Activated CD4-positive, alpha-beta T cell treated with anti-CD3 and anti-CD28 coated beads, Interleukin-2, Interleukin-4, amounts not matched to agents 100 ng/mL and 50 ng/mL, durations not matched to agents 16 hours and 8 hours (primary cell): Measurements from ENCODE around the gene ARHGEF4.

ENCODE experiments used
- DNase-seq: peaks from one replicate; pipeline ENCODE4 v3.0.0-alpha.2; 2020; ENCODE audit warnings: low spot score

The ARHGEF4 gene

GRCh38 chr2:131022731-131023130 lies 186.0 kb downstream of the ARHGEF4 start:
- DNase-seq: no peak

- DNase-seq: no peak
Measured at GRCh38 chr2:131023758-131024157, 187.0 kb downstream of the ARHGEF4 start.

DNA sequence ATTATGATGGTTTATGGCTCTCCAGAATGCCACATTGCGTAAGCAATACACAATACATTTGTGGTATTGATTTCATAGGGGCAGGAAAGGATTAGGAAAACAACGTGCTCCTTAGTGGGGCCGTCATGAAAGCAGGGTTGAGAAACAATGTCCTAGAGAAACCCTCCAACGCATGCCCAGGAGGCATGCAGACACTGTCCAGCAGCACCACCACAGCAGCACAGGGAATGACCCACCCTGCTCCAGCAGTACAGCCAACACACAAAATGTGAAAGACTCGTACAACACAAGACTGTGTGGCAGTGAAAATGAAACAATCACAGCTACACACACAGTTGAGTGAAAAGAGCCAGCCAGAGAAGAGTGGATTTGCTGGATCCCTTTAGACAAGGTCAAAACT lies 190.2 kb downstream of the ARHGEF4 start:
- no peak for DNase-seq

DNA sequence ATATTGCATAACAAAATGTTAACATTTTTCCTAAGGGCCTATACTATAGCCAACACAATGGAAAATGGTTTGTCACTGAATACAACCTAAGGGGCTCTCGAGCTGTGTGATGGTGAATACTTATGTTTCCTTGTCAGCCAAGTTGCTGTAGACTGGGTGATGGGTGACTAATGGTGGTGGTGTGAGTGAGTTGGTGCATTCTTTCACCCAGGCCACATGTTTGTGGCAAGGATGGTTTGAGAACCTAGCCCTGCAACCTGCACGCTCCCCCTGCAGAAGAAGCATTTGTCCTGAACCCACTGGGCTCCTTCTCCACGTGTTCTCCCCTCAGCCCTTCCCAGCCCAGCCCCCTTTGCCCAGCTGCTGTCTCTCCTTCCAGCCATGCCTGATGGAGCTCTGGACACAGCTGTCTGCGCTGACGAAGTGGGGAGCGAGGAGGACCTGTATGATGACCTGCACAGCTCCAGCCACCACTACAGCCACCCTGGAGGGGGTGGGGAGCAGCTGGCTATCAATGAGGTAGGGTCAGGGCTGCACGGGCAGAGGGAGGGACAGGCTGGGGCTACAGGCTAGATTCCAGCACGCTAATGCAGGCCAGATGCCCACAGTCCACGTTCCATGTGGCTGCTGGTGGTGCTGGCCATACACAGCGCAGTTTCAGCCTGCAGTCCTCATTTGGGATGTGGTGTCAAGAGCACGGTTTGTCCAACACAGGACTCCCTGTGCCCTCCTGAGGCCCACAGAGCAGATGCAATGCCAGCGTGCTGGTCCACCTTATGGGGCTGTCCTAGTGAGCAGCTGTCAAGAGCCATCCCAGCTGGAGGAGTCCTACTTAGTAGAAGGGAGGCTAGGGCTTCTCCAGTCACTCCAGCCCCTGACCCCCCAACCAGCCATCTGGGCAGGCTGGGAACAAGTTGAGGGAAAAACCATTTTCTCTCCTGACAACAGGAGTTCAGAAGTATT lies 191.1 kb downstream of the ARHGEF4 start:
- no peak for DNase-seq

DNA sequence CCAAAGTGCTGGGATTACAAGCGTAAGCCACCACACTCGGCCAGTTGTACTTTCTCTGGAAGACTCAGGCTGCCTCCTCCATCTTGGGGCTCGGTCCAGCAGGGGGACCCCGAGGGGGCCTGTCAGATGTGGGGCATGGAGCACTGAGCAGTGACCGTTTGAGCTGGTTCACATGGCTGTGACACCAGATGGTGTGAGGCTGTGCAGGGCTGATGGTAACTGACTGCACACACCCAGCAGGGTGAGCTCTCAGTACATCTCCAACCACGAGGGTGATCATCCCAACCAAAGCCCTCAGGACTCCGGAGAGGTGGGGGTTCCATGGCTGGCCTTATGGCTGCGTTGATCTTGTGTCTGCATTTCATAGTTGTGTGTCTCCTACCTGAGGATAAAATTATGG lies 193.1 kb downstream of the ARHGEF4 start:
- DNase-seq: no peak

GRCh38 chr2:131030478-131030971 lies 193.8 kb downstream of the ARHGEF4 start:
- no peak for DNase-seq

- DNase-seq: no peak
Measured at GRCh38 chr2:131031431-131031841, 194.7 kb downstream of the ARHGEF4 start.

- no peak for DNase-seq
Measured at GRCh38 chr2:131031875-131032274, 195.2 kb downstream of the ARHGEF4 start.

DNA sequence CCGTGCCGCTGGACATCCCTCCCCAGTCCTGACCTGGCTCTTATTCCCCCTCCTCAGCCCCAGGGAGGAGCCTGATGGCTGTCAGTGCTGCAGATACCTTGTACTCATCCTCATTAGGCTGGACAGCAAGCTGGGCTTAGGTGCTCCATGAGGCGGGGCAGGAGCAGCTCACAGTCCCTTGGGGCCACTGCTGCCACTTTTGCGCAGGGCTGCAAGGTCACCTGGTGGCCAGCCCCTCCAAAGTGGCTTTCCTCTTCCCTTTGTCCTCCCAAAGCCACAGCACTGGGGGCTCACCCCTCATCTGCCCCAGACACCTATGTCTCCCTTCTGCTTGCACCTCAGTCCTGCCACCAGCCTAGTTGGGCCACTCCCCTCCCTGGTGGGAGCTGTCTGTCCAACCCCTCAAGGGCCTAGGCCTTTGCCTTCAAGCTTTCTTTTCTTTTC lies 195.7 kb downstream of the ARHGEF4 start:
- DNase-seq: no peak

- no peak for DNase-seq
Measured at GRCh38 chr2:131033786-131034121, 197.0 kb downstream of the ARHGEF4 start.

DNA sequence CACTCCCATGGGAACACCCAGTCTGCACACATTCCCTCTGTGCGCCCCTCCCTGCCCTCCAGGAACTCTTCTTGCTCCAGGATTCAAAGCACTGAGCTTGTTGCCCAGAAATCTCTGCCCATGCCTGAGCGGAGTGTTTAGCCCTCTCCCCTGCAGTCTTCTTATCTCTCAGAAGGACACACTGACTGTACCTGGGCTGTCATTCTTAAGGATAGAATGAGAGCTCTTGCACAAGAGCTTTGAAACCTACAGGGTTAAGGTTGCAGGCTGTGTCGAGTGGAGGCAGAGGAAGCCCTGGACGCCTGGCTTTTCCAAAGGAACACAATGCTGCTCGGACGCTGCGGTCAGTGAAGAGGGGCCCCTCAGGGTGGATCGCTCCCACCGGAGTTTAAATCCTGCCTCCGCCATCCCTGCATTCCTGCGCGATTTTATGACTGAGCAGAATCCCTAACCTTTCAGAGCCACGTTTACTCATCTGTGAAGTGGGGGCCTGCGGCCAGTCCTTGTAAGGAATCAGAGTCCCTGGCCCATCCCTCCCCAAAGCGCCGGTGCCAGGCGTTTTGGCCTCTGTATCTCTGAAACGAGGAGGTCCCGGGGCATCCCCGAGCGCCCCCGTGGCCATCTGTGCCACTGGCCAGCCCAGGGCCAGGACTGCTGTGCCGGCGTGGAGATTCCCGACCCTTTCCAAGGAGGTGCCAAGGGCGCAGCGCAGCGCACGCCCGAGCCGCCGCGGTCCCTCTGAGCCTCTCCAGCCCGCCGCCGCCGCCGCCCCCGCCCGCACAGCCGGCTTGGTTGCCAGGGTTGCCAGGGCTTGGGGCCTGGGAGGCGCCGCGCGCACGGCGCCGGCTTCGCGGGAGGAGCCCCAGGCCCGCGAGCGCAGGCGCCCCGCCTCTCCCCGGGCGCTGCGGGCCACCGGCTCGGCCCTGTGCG lies 197.7 kb downstream of the ARHGEF4 start:
- no peak for DNase-seq

- DNase-seq: no peak
Measured at GRCh38 chr2:131035112-131035825, 198.6 kb downstream of the ARHGEF4 start.

- DNase-seq: no peak
Measured at GRCh38 chr2:131035826-131036231, 199.1 kb downstream of the ARHGEF4 start.

GRCh38 chr2:131036269-131036668 lies 199.6 kb downstream of the ARHGEF4 start:
- no peak for DNase-seq

- no peak for DNase-seq
Measured at GRCh38 chr2:131036696-131037397, 200.1 kb downstream of the ARHGEF4 start.

GRCh38 chr2:131037398-131038257 lies 200.9 kb downstream of the ARHGEF4 start:
- DNase-seq: no peak

DNA sequence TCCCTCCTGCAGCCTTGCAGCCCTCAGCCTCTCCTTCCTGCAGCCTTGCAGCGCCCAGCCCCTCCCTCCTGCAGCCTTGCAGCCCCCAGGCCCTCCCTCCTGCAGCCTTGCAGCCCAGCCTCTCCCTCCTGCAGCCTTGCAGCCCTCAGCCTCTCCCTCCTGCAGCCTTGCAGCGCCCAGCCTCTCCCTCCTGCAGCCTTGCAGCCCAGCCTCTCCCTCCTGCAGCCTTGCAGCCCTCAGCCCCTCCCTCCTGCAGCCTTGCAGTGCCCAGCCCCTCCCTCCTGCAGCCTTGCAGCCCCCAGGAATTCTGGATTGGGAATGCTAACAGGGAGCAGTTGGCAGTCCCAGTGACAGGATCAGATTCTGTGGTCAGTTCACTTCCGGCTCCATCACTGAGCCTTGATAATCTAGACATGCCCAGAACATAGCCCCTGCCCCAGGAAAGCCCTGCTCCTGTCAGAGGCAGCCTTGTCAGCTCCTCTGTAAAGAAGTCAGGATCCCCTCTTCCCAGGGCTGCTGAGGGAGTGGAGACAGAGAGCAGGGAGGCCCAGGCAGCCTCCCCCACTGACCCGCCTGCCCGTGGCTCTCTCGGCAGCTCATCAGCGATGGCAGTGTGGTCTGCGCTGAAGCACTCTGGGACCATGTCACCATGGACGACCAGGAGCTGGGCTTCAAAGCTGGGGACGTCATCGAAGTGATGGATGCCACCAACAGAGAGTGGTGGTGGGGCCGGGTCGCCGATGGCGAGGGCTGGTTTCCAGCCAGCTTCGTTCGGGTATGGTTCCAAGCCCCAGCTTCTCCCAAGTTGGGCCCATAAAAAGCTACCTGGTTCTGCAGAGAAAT lies 201.8 kb downstream of the ARHGEF4 start:
- DNase-seq: no peak

GRCh38 chr2:131039101-131039440 lies 202.4 kb downstream of the ARHGEF4 start:
- DNase-seq: no peak

DNA sequence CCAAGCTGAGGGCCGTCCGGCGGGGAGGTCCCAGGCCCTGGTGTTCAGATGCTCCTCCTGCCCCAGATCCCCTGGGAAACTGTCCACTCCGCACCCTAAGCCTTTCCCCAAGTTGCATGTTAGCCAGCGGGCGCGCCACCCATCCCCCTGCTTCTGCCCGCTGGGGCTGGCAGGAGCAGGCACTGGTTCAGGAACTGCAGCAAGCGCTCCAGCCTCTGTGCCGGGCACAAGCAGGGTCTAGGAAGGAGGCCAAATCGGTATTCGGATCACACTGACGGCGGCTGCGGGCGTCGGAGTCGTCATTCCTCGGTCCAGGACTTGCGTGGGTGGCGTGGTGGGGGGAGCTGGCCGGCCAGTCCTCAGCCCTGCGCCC lies 202.8 kb downstream of the ARHGEF4 start:
- no peak for DNase-seq
